ENCODE results near the gene XRN1.

Gene XRN1

DNA sequence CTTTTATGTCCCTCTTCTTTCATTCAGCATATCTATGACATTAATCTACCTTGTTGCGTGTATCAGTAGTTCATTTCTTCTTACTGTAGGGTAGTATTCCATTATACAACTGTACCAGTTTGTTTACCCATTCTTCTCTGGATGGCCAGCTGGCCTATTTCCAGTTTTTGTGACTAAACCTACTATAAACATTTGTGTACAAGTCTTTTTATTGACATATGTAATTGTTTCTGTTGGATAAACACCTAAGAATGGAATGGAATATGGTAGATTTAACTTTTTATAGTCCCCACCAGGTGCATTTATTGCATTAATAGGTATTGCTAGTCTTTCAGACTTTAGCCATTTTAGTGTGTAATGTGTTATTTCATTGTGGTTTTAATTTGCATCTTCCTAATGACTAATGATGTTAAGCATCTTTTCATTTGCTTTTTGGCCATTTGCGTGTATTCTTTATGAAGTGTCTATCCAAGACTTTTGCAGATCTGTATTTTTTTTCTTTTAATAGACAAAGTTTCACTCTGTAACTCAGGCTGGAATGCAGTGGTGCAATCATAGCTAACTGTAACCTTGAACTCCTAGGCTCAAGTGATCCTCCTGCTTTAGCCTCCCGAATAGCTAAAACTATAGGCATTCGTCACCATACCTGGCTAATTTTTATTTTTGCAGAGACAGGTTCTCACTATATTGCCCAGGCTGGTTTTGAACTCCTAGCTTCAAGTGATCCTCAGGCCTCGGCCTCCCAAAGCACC is 41.9 kb upstream of the XRN1 start:
- Histone ChIP-seq H3K14ac (ENCODE audit: low read length) (no peak overlapping the region), H3K4me2 (ENCODE audit: low read length) (no peak overlapping the region), H3K36me3 (ENCODE audit: control insufficient read depth in 1 of 2, insufficient read depth in 2 of 2, low read length in 2 of 2) (peaks cover 0 to 4% of the 10 kb centered on the region in 2 experiments), H4K12ac (ENCODE audit: low read depth, low read length) (no peak overlapping the region), H2BK5ac (ENCODE audit: low read depth, low read length, poor library complexity) (no peak overlapping the region), H3K23ac (ENCODE audit: low read length) (no peak overlapping the region), H3K9me3 (ENCODE audit: insufficient read depth, low read depth, low read length) (no peaks in the 10 kb centered on the region), H2AFZ (ENCODE audit: insufficient read depth, low read length, poor library complexity) (no peak overlapping the region), H2BK12ac (ENCODE audit: low read length) (no peak overlapping the region), H2BK120ac (ENCODE audit: insufficient read depth, low read length, poor library complexity) (no peak overlapping the region), H3K9ac (ENCODE audit: low read length) (no peak overlapping the region), H3K27me3 (ENCODE audit: insufficient read depth, low read length) (no peaks in the 10 kb centered on the region), H3K18ac (ENCODE audit: low read length) (no peak overlapping the region), H3K79me2 (ENCODE audit: control insufficient read depth, insufficient read depth, low read length, poor library complexity) (no peaks in the 10 kb centered on the region), H3K79me1 (ENCODE audit: low read length) (no peaks in the 10 kb centered on the region), H3K27ac (ENCODE audit: low read depth, low read length) (no peak overlapping the region), H3K4me3 (ENCODE audit: low read depth, low read length) (no peak overlapping the region), H3K4me1 (ENCODE audit: control insufficient read depth in 1 of 2, insufficient read depth in 2 of 2, low read length in 2 of 2) (no peaks in the 10 kb centered on the region), H2AK5ac (ENCODE audit: low read length) (no peak overlapping the region), H4K8ac (ENCODE audit: low read depth, low read length) (no peak overlapping the region), H3K4ac (ENCODE audit: low read depth, low read length) (no peak overlapping the region), H4K91ac (ENCODE audit: low read depth, low read length) (no peak overlapping the region)
- no peak for DNase-seq
- WGBS (ENCODE audit: extremely low coverage, insufficient coverage, insufficient read length) = no CpG with 5 or more reads among the region's 5 CpGs

- Histone ChIP-seq H2BK12ac (ENCODE audit: low read length) (no peak overlapping the region), H3K4ac (ENCODE audit: low read depth, low read length) (no peak overlapping the region), H3K4me2 (ENCODE audit: low read length) (no peak overlapping the region), H2AFZ (ENCODE audit: insufficient read depth, low read length, poor library complexity) (no peak overlapping the region), H3K14ac (ENCODE audit: low read length) (no peak overlapping the region), H3K9me3 (ENCODE audit: insufficient read depth, low read depth, low read length) (peaks cover 5% of the 10 kb centered on the region), H3K79me1 (ENCODE audit: low read length) (no peaks in the 10 kb centered on the region), H3K4me3 (ENCODE audit: low read depth, low read length) (no peak overlapping the region), H3K36me3 (ENCODE audit: control insufficient read depth in 1 of 2, insufficient read depth in 2 of 2, low read length in 2 of 2) (peaks cover 10% of the 10 kb centered on the region in 2 experiments), H3K23ac (ENCODE audit: low read length) (no peak overlapping the region), H3K9ac (ENCODE audit: low read length) (no peak overlapping the region), H4K91ac (ENCODE audit: low read depth, low read length) (no peak overlapping the region), H2AK5ac (ENCODE audit: low read length) (no peak overlapping the region), H3K4me1 (ENCODE audit: control insufficient read depth in 1 of 2, insufficient read depth in 2 of 2, low read length in 2 of 2) (no peaks in the 10 kb centered on the region), H3K79me2 (ENCODE audit: control insufficient read depth, insufficient read depth, low read length, poor library complexity) (no peaks in the 10 kb centered on the region), H3K18ac (ENCODE audit: low read length) (no peak overlapping the region), H3K27me3 (ENCODE audit: insufficient read depth, low read length) (no peaks in the 10 kb centered on the region), H4K8ac (ENCODE audit: low read depth, low read length) (no peak overlapping the region), H3K27ac (ENCODE audit: low read depth, low read length) (no peak overlapping the region), H2BK120ac (ENCODE audit: insufficient read depth, low read length, poor library complexity) (no peak overlapping the region), H2BK5ac (ENCODE audit: low read depth, low read length, poor library complexity) (no peak overlapping the region), H4K12ac (ENCODE audit: low read depth, low read length) (no peak overlapping the region)
- DNase-seq = no peak
- no CpG with 5 or more reads among the region's 4 CpGs for WGBS (ENCODE audit: extremely low coverage, insufficient coverage, insufficient read length)
Measured at GRCh38 chr3:142484912-142485435, 37.1 kb upstream of the XRN1 start.

- Histone ChIP-seq H3K27ac (ENCODE audit: low read depth, low read length) (no peak overlapping the region), H2BK12ac (ENCODE audit: low read length) (no peak overlapping the region), H2BK120ac (ENCODE audit: insufficient read depth, low read length, poor library complexity) (no peak overlapping the region), H2AFZ (ENCODE audit: insufficient read depth, low read length, poor library complexity) (no peak overlapping the region), H3K9ac (ENCODE audit: low read length) (no peak overlapping the region), H2BK5ac (ENCODE audit: low read depth, low read length, poor library complexity) (no peak overlapping the region), H3K79me1 (ENCODE audit: low read length) (no peaks in the 10 kb centered on the region), H2AK5ac (ENCODE audit: low read length) (no peak overlapping the region), H3K27me3 (ENCODE audit: insufficient read depth, low read length) (no peaks in the 10 kb centered on the region), H3K4me1 (ENCODE audit: control insufficient read depth in 1 of 2, insufficient read depth in 2 of 2, low read length in 2 of 2) (no peaks in the 10 kb centered on the region), H3K4ac (ENCODE audit: low read depth, low read length) (no peak overlapping the region), H3K18ac (ENCODE audit: low read length) (no peak overlapping the region), H4K12ac (ENCODE audit: low read depth, low read length) (no peak overlapping the region), H3K36me3 (ENCODE audit: control insufficient read depth in 1 of 2, insufficient read depth in 2 of 2, low read length in 2 of 2) (peaks cover 10% of the 10 kb centered on the region in 2 experiments), H3K79me2 (ENCODE audit: control insufficient read depth, insufficient read depth, low read length, poor library complexity) (no peaks in the 10 kb centered on the region), H3K14ac (ENCODE audit: low read length) (no peak overlapping the region), H3K23ac (ENCODE audit: low read length) (no peak overlapping the region), H3K4me3 (ENCODE audit: low read depth, low read length) (no peak overlapping the region), H3K9me3 (ENCODE audit: insufficient read depth, low read depth, low read length) (peaks cover 5% of the 10 kb centered on the region), H4K8ac (ENCODE audit: low read depth, low read length) (no peak overlapping the region), H4K91ac (ENCODE audit: low read depth, low read length) (no peak overlapping the region), H3K4me2 (ENCODE audit: low read length) (no peak overlapping the region)
- no peak for DNase-seq
- no CpG with 5 or more reads among the region's 2 CpGs for WGBS (ENCODE audit: extremely low coverage, insufficient coverage, insufficient read length)
Measured at GRCh38 chr3:142481196-142481595, 33.4 kb upstream of the XRN1 start.

DNA sequence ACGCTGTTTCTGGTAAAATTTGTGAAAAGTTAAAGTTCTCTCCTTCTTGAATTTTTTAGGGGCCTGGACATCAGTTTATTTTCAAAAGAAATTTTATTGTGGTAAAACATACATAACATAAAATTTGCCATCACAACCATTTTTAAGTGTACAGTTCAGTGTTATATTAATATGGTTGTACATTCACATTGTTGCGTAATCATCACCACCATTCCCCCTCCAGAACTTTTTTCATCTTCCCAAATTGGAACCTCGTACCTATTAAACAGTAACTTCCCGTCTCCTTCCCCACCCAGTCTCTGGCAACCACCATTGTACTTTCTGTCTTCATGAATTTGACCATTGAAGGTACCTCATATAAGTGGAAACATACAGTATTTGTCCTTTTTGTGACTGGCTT is 23.0 kb upstream of the XRN1 start:
- no CpG with 5 or more reads among the region's 4 CpGs for WGBS (ENCODE audit: extremely low coverage, insufficient coverage, insufficient read length)
- Histone ChIP-seq H3K27ac (ENCODE audit: low read depth, low read length) (no peak overlapping the region), H3K9ac (ENCODE audit: low read length) (no peak overlapping the region), H3K79me2 (ENCODE audit: control insufficient read depth, insufficient read depth, low read length, poor library complexity) (no peaks in the 10 kb centered on the region), H2AK5ac (ENCODE audit: low read length) (no peak overlapping the region), H4K91ac (ENCODE audit: low read depth, low read length) (no peak overlapping the region), H3K79me1 (ENCODE audit: low read length) (no peaks in the 10 kb centered on the region), H2BK12ac (ENCODE audit: low read length) (no peak overlapping the region), H3K23ac (ENCODE audit: low read length) (no peak overlapping the region), H2BK5ac (ENCODE audit: low read depth, low read length, poor library complexity) (no peak overlapping the region), H3K4me1 (ENCODE audit: control insufficient read depth in 1 of 2, insufficient read depth in 2 of 2, low read length in 2 of 2) (no peaks in the 10 kb centered on the region), H3K9me3 (ENCODE audit: insufficient read depth, low read depth, low read length) (no peaks in the 10 kb centered on the region), H2BK120ac (ENCODE audit: insufficient read depth, low read length, poor library complexity) (no peak overlapping the region), H3K4ac (ENCODE audit: low read depth, low read length) (no peak overlapping the region), H3K14ac (ENCODE audit: low read length) (no peak overlapping the region), H3K18ac (ENCODE audit: low read length) (no peak overlapping the region), H3K36me3 (ENCODE audit: control insufficient read depth in 1 of 2, insufficient read depth in 2 of 2, low read length in 2 of 2) (no peaks in the 10 kb centered on the region), H2AFZ (ENCODE audit: insufficient read depth, low read length, poor library complexity) (no peak overlapping the region), H3K4me2 (ENCODE audit: low read length) (no peak overlapping the region), H4K8ac (ENCODE audit: low read depth, low read length) (no peak overlapping the region), H4K12ac (ENCODE audit: low read depth, low read length) (no peak overlapping the region), H3K4me3 (ENCODE audit: low read depth, low read length) (no peak overlapping the region), H3K27me3 (ENCODE audit: insufficient read depth, low read length) (no peaks in the 10 kb centered on the region)
- DNase-seq = no peak
